ENCODE data around the gene COX4I1. TPM values are rescaled to one million over a fixed set of nuclear protein-coding genes. Genes with fewer than 3 reads are reported as not detected.
"Not testable (repeated sequence)": the region's sequence is repeated elsewhere in the genome, so short reads cannot be mapped to it uniquely, and the experiment has no call there.

COX4I1 gene
- polyA plus RNA-seq, 3 donors from 2014 or later, result 784 to 1,292 (median 1,022) TPM

DNA sequence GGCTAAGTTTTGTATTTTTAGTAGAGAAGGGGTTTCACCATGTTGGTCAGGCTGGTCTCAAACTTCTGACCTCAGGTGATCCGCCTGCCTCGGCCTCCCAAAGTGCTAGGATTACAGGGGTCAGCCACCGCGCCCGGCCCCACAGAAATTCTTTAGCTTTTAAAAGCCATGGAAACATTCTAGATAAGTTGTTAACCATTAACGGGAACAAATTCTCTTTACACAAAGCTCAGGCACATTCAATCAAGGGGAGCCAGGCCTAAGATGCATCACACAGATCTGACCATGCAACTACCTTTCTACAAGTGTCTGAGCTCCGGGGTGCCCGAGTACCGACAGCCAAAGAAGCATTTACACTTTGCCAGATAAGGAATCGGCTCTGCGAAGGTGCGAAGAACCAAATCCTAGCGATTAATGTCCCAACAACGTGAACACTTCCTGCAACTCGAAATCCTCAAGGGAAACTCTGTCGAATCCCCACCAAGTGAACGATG, 1.2 kb upstream of the COX4I1 start:
- peak overlapping the region; percentile 82 to 91 (median 85) for H3K4me3 Mint-ChIP-seq
- peaks cover 6 to 20% (median 17%) of the 10 kb centered on the region in 3 donors for H3K27me3 Mint-ChIP-seq (ENCODE audit: low read depth in 3 of 3)
- peaks cover 56 to 64% of the 10 kb centered on the region in 2 donors for H3K4me1 Mint-ChIP-seq
- peak overlapping the region; percentile 34 to 93 (median 76) for H3K27ac Mint-ChIP-seq
- no peak for DNase-seq
- peaks cover 11 to 23% (median 15%) of the 10 kb centered on the region in 3 donors for H3K36me3 Mint-ChIP-seq
- H3K9me3 Mint-ChIP-seq, result no peaks in the 10 kb centered on the region

DNA sequence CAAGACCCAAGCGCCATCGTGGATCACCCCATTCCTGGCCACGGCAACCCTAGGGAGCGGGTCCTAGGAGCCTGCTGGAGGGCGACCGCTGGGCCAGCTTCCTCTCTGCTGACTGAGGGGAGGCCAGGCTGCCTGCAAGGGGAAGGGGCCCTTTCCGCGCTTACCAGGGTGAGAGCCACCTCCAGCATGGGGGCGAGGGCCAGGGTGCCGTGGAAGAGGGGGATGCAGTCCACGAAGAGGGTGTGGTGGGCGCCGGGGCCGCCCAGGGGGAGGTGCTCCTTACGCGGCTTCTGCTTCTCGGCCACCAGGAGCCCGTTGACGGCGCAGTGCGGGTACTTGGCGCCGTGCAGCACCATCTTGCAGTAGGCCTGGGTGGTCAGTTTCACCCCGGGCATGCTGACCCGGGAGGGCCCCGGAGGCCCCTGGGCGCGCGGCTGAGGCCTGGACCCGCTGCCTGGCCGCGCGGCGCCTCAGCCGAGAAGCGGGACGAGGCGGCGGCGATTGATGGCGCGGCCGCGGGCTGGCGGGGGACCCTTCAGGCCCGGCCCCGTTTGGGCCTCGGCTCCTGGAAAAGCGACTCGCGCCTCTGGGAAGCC, 496 bp upstream of the COX4I1 start:
- Mint-ChIP-seq H3K27ac (peak overlapping the region; percentile 51 to 93 (median 88)), H3K27me3 (ENCODE audit: low read depth in 3 of 3) (peaks cover 6 to 20% (median 17%) of the 10 kb centered on the region in 3 donors), H3K36me3 (peaks cover 11 to 29% (median 20%) of the 10 kb centered on the region in 3 donors), H3K9me3 (no peaks in the 10 kb centered on the region), H3K4me3 (peak overlapping the region; percentile 85 to 91 (median 87)), H3K4me1 (peaks cover 57 to 71% of the 10 kb centered on the region in 2 donors)
- peak in 2 of 3 donors; percentile 41 to 44 for DNase-seq

GRCh38 chr16:85800321-85800669, 800 bp downstream of the COX4I1 start:
- Mint-ChIP-seq H3K27ac (peak overlapping the region; percentile 52 to 96 (median 94)), H3K4me1 (peaks cover 52 to 72% of the 10 kb centered on the region in 2 donors), H3K27me3 (ENCODE audit: low read depth in 3 of 3) (peaks cover 6 to 20% (median 17%) of the 10 kb centered on the region in 3 donors), H3K4me3 (peak overlapping the region; percentile 82 to 85 (median 84)), H3K9me3 (no peaks in the 10 kb centered on the region), H3K36me3 (peaks cover 11 to 30% (median 24%) of the 10 kb centered on the region in 3 donors)
- no peak for DNase-seq

- peaks cover 3 to 17% (median 16%) of the 10 kb centered on the region in 3 donors for H3K27me3 Mint-ChIP-seq (ENCODE audit: low read depth in 3 of 3)
- no peak for DNase-seq
- H3K36me3 Mint-ChIP-seq, result peaks cover 16 to 38% (median 36%) of the 10 kb centered on the region in 3 donors
- H3K4me1 Mint-ChIP-seq, result peaks cover 30 to 40% of the 10 kb centered on the region in 2 donors
- H3K9me3 Mint-ChIP-seq, result no peaks in the 10 kb centered on the region
- H3K27ac Mint-ChIP-seq, result peak overlapping the region in 1 of 6 donors; percentile 7
- no peak overlapping the region for H3K4me3 Mint-ChIP-seq
These were observed 4.1 kb downstream of the COX4I1 start for GRCh38 chr16:85803570-85803969.

- Mint-ChIP-seq H3K4me1 (peaks cover 19 to 31% of the 10 kb centered on the region in 2 donors), H3K4me3 (no peak overlapping the region), H3K36me3 (peaks cover 16 to 42% (median 36%) of the 10 kb centered on the region in 3 donors), H3K9me3 (no peaks in the 10 kb centered on the region), H3K27me3 (ENCODE audit: low read depth in 3 of 3) (peaks cover 2 to 7% (median 4%) of the 10 kb centered on the region in 3 donors), H3K27ac (no peak overlapping the region)
- no peak for DNase-seq
These were observed 6.0 kb downstream of the COX4I1 start for GRCh38 chr16:85805442-85806045.

DNA sequence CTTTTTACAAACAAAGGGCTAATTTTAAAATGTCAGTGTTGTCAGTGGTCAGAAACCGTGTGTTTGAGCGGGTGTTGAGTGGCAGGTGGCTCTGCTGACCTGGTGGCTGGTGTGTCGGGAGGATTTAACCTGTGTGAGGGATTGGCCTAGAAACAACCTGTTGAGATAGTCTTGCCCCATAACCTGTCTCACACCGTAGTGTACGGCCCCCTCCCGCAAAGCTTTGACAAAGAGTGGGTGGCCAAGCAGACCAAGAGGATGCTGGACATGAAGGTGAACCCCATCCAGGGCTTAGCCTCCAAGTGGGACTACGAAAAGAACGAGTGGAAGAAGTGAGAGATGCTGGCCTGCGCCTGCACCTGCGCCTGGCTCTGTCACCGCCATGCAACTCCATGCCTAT, 7.0 kb downstream of the COX4I1 start:
- H3K4me3 Mint-ChIP-seq, result no peak overlapping the region
- no peak overlapping the region for H3K27ac Mint-ChIP-seq
- peaks cover 0 to 6% (median 5%) of the 10 kb centered on the region in 3 donors for H3K27me3 Mint-ChIP-seq (ENCODE audit: low read depth in 3 of 3)
- DNase-seq, result no peak
- peaks cover 9 to 21% of the 10 kb centered on the region in 2 donors for H3K4me1 Mint-ChIP-seq
- no peaks in the 10 kb centered on the region for H3K9me3 Mint-ChIP-seq
- peaks cover 16 to 39% (median 34%) of the 10 kb centered on the region in 3 donors for H3K36me3 Mint-ChIP-seq

- Mint-ChIP-seq H3K36me3 (peaks cover 12 to 38% (median 29%) of the 10 kb centered on the region in 3 donors), H3K4me1 (peaks cover 4 to 13% of the 10 kb centered on the region in 2 donors)
- H3K27me3 Mint-ChIP-seq (ENCODE audit: low read depth in 3 of 3); H3K9me3 Mint-ChIP-seq; DNase-seq; H3K4me3 Mint-ChIP-seq; H3K27ac Mint-ChIP-seq: not testable (repeated sequence)
These were observed 7.8 kb downstream of the COX4I1 start for GRCh38 chr16:85807340-85807739.

GRCh38 chr16:85808104-85808503, 8.6 kb downstream of the COX4I1 start:
- Mint-ChIP-seq H3K36me3 (peaks cover 10 to 38% (median 27%) of the 10 kb centered on the region in 3 donors), H3K4me1 (peaks cover 3 to 10% of the 10 kb centered on the region in 2 donors)
- not testable (repeated sequence) for H3K27ac Mint-ChIP-seq; H3K27me3 Mint-ChIP-seq (ENCODE audit: low read depth in 3 of 3); H3K4me3 Mint-ChIP-seq; H3K9me3 Mint-ChIP-seq; DNase-seq

GRCh38 chr16:85808926-85809325, 9.4 kb downstream of the COX4I1 start:
- Mint-ChIP-seq H3K36me3 (peaks cover 10 to 30% (median 21%) of the 10 kb centered on the region in 3 donors), H3K27ac (no peak overlapping the region), H3K4me1 (peaks cover 0 to 2% of the 10 kb centered on the region in 2 donors), H3K9me3 (no peaks in the 10 kb centered on the region), H3K4me3 (no peak overlapping the region), H3K27me3 (ENCODE audit: low read depth in 3 of 3) (peaks cover 5 to 6% (median 6%) of the 10 kb centered on the region in 3 donors)
- no peak for DNase-seq

- H3K27ac Mint-ChIP-seq, result no peak overlapping the region
- DNase-seq, result no peak
- H3K4me1 Mint-ChIP-seq, result no peaks in the 10 kb centered on the region
- no peak overlapping the region for H3K4me3 Mint-ChIP-seq
- peaks cover 5 to 6% (median 6%) of the 10 kb centered on the region in 3 donors for H3K27me3 Mint-ChIP-seq (ENCODE audit: low read depth in 3 of 3)
- peaks cover 10 to 29% (median 19%) of the 10 kb centered on the region in 3 donors for H3K36me3 Mint-ChIP-seq
- no peaks in the 10 kb centered on the region for H3K9me3 Mint-ChIP-seq
These were observed 10.2 kb downstream of the COX4I1 start for GRCh38 chr16:85809645-85810044.

DNA sequence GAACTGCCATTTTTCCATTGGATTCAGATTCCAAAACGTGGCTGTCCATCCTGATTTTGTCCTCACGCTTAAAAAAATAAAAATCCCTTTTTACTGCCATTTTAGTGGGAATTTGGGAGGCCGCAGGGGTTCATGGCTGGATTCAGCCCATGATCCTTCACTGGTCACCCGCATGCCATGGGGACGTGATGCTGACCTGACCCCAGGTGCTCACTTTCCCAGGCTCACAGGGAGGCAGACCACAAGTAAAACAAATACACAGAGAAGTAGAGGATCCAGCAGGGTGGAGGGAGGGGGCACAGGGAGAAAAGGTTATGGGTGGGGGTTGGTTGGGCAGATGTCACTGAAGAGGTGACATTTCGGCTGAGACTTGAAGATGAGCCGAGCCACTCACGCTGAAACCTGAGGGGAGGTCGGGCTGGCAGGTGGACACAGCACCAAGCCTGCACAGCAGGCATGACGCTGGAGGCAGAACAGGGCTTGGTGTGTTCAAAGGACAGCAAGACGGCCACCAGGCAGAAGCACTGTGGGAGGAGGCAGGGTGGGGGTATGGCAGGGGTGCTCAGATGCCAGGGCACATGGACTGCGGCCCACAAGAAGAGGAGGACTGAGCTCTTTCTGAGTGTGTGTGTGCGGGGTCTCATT, 10.7 kb downstream of the COX4I1 start:
- DNase-seq, result no peak
- no peaks in the 10 kb centered on the region for H3K9me3 Mint-ChIP-seq
- H3K27me3 Mint-ChIP-seq (ENCODE audit: low read depth in 3 of 3), result peaks cover 5 to 9% (median 6%) of the 10 kb centered on the region in 3 donors
- H3K27ac Mint-ChIP-seq, result no peak overlapping the region
- H3K4me3 Mint-ChIP-seq, result no peak overlapping the region
- H3K36me3 Mint-ChIP-seq, result peaks cover 10 to 23% (median 17%) of the 10 kb centered on the region in 3 donors
- no peaks in the 10 kb centered on the region for H3K4me1 Mint-ChIP-seq

GRCh38 chr16:85810742-85811115, 11.2 kb downstream of the COX4I1 start:
- DNase-seq, result no peak
- Mint-ChIP-seq H3K4me3 (no peak overlapping the region), H3K27ac (no peak overlapping the region), H3K9me3 (no peaks in the 10 kb centered on the region), H3K36me3 (peaks cover 10 to 18% (median 12%) of the 10 kb centered on the region in 3 donors), H3K4me1 (no peaks in the 10 kb centered on the region), H3K27me3 (ENCODE audit: low read depth in 3 of 3) (peaks cover 5 to 9% (median 6%) of the 10 kb centered on the region in 3 donors)

- no peaks in the 10 kb centered on the region for H3K9me3 Mint-ChIP-seq
- H3K4me1 Mint-ChIP-seq, result no peaks in the 10 kb centered on the region
- H3K36me3 Mint-ChIP-seq, result peaks cover 0 to 5% (median 0%) of the 10 kb centered on the region in 3 donors
- H3K27me3 Mint-ChIP-seq (ENCODE audit: low read depth in 3 of 3), result peaks cover 8 to 10% (median 9%) of the 10 kb centered on the region in 3 donors
- DNase-seq, result no peak
- no peak overlapping the region for H3K4me3 Mint-ChIP-seq
- no peak overlapping the region for H3K27ac Mint-ChIP-seq
These were observed 12.7 kb downstream of the COX4I1 start for GRCh38 chr16:85812031-85812807.
